Neural progenitor cell (in vitro differentiated cells): ENCODE measurements around the gene LRRC34.

ENCODE experiments used
- EZH2 ChIP-seq: fragments of 200-600 bp; sonication (generic); IDR thresholded peaks from 2 replicates; pipeline ENCODE4 v1.6.1; 2017; ENCODE audit warnings: antibody characterized with exemption, mild to moderate bottlenecking, moderate library complexity
- EZH2phosphoT487 ChIP-seq: fragments of 200-600 bp; sonication (generic); IDR thresholded peaks from 2 replicates; pipeline ENCODE4 v1.6.1; 2017; ENCODE audit warnings: antibody characterized with exemption
- TF ChIP-seq, protein P1 (sequence below): fragments of 200-600 bp; sonication (generic); IDR thresholded peaks from 2 replicates; pipeline ENCODE4 v1.5.1; 2017; ENCODE audit warnings: antibody characterized with exemption, mild to moderate bottlenecking

DNA sequence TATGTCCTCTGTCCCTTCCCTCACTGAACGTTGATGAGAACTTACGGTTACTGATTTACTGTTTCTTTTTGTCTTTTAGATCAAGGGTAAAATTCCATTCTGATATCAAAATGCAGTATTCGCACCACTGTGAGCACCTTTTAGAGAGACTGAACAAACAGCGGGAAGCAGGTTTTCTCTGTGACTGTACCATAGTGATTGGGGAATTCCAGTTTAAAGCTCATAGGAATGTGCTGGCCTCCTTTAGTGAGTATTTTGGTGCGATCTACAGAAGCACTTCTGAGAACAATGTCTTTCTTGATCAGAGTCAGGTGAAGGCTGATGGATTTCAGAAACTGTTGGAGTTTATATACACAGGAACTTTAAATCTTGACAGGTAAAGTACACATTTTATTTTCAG, 38.5 kb downstream of the LRRC34 start:
- TF ChIP-seq EZH2: no peak
- TF ChIP-seq, protein P1, sequence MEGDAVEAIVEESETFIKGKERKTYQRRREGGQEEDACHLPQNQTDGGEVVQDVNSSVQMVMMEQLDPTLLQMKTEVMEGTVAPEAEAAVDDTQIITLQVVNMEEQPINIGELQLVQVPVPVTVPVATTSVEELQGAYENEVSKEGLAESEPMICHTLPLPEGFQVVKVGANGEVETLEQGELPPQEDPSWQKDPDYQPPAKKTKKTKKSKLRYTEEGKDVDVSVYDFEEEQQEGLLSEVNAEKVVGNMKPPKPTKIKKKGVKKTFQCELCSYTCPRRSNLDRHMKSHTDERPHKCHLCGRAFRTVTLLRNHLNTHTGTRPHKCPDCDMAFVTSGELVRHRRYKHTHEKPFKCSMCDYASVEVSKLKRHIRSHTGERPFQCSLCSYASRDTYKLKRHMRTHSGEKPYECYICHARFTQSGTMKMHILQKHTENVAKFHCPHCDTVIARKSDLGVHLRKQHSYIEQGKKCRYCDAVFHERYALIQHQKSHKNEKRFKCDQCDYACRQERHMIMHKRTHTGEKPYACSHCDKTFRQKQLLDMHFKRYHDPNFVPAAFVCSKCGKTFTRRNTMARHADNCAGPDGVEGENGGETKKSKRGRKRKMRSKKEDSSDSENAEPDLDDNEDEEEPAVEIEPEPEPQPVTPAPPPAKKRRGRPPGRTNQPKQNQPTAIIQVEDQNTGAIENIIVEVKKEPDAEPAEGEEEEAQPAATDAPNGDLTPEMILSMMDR: no peak
- no peak for TF ChIP-seq EZH2phosphoT487
